ENCODE measurements around the gene DEDD. TPM values are rescaled to one million over a fixed set of nuclear protein-coding genes. Genes with fewer than 3 reads are reported as not detected.

DEDD gene
- total RNA-seq, 1 experiment from 2014 or later = 26.3 TPM

DNA sequence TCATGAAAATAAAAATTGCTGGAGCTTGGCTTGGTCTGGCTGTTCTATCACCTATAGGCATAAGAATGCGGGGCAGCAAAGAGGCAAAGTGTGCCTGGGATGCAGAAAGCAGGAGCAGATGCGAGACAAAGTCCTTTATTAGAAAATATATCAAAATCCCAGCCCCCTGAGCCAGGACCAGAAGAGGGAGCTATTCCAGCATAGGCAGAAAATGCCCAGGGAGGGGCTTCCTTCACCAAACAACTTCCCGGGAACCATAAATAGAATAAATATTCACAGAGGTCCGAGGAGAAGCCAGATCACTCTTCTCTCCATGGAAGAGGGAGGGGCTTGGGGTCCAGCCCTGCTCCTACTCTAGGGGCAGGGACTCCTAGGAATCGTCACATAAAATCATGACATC is 38.7 kb upstream of the DEDD start:
- Histone ChIP-seq H3K27me3 (replicated peaks) (no peaks in the 10 kb centered on the region), H3K36me3 (peaks cover 64% of the 10 kb centered on the region), H3K4me3 (no peak overlapping the region), H3K4me1 (replicated peaks) (0 out of 2 replicates have a peak, but pooled peaks cover 5% of the 10 kb centered on the region), H3K27ac (no peak overlapping the region), H3K9me3 (replicated peaks) (no peaks in the 10 kb centered on the region)
- DNase-seq (ENCODE audit: low read depth in 1 of 2, low spot score in 2 of 2) = no peak

DNA sequence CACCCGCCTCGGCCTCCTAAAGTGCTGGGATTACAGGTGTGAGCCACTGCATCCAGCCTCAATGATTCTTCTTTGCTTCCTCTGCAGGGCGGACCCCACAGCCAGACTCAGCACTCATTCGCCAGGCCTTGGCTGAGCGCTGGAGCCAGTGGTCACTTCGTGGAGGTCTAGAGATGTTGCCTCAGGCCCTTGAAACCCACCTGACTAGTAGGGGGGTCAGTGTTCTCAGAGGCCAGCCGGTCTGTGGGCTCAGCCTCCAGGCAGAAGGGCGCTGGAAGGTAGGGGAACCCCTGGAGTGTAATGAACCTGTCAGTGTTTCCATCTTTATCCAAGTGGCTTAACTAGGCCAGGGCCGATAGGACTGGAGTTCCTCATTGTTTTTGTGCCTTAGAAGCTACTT is 36.4 kb upstream of the DEDD start:
- H3K27me3 ChIP-seq (replicated peaks) = no peaks in the 10 kb centered on the region
- H3K4me1 ChIP-seq (replicated peaks) = peaks cover 15% of the 10 kb centered on the region
- H3K27ac ChIP-seq = no peak overlapping the region
- DNase-seq (ENCODE audit: low read depth in 1 of 2, low spot score in 2 of 2) = no peak
- peaks cover 59% of the 10 kb centered on the region for H3K36me3 ChIP-seq
- no peaks in the 10 kb centered on the region for H3K9me3 ChIP-seq (replicated peaks)
- H3K4me3 ChIP-seq = no peak overlapping the region

DNA sequence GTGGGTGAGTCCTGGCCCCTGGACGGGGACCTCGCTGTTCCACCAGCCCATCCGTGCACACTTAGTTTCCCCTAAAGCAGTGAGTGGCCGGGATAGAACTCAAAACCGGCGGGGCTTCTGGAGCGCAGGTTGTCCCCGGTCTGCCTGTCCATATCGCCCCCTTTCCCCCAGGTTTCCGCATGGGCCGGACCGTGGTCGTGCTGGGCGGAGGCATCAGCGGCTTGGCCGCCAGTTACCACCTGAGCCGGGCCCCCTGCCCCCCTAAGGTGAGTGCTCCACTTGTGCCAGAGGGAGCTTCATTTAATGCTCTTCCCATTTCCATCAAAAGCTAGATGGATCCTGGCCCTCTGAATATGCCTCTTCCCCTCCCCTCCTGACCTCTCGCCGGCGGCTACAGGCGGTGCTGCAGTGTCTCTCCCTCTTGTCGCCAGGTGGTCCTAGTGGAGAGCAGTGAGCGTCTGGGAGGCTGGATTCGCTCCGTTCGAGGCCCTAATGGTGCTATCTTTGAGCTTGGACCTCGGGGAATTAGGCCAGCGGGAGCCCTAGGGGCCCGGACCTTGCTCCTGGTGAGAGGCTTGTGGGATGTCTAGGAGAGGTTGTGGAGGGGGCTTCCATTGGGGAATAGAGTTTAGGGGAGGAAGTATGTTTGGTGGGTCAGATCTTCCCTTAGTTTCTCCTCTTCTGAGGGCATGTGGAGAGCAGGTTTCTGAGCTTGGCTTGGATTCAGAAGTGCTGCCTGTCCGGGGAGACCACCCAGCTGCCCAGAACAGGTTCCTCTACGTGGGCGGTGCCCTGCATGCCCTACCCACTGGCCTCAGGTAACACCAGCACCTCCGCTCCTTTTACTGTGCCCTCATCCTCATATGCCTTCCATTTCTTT is 34.4 kb upstream of the DEDD start:
- Histone ChIP-seq H3K4me3 (peak overlapping the region; percentile 54), H3K4me1 (replicated peaks) (peaks cover 15% of the 10 kb centered on the region), H3K9me3 (replicated peaks) (no peaks in the 10 kb centered on the region), H3K36me3 (peaks cover 52% of the 10 kb centered on the region), H3K27me3 (replicated peaks) (no peaks in the 10 kb centered on the region), H3K27ac (no peak overlapping the region)
- DNase-seq (ENCODE audit: low read depth in 1 of 2, low spot score in 2 of 2) = no peak

DNA sequence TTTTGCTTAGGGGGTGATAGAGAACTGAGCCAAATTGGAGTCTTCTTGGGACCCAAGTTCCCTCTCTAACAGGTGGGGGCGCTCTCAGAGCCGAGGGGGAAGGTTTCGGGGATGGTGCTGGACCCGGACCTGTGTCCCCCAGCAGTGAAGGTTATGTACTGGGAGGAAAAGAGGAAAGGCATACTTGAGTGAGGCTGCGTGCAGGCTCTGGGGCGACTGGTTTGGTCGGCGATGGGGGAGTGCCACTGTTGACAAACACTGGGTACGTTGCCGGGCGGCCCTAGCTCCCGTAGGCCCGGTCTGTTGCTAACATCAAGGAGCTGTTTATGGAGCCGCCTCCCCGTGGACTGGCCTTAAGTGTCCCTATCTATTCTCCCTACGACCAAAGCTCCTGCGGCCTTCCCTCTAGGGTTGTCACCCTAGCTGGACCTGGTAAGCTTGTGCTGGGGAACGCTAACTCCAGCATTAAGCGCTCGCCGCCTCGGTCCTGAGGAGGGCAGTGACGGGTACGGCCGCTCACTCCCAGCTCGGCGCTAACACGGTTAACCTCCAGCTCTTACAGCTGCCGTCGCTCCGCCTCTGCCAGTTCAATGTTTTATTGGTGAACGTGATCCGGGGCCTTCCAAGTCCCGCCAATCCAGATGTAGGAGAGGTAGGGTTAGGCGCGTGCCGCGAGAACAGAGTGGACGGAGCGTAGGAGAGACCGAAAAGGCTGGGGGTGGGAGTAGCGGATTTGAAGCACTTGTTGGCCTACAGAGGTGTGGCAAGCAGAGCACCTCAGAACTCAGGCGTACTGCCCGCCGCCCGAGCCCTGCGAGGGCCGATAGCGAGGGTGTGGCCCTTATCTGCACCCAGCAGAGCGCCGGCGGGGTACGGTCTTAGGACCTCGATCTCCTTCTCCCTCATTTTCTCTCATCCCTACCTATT is 33.5 kb upstream of the DEDD start, which contains the start of gene PPOX:
Gene PPOX, plus strand, starts transcription at position 685 of the 927 bp plus-strand sequence. CDS start 422 bp downstream, outside the sequence.
- no peaks in the 10 kb centered on the region for H3K9me3 ChIP-seq (replicated peaks)
- H3K27me3 ChIP-seq (replicated peaks) = no peaks in the 10 kb centered on the region
- peak; percentile 92 to 97 for DNase-seq (ENCODE audit: low read depth in 1 of 2, low spot score in 2 of 2)
- H3K36me3 ChIP-seq = peaks cover 46% of the 10 kb centered on the region
- H3K27ac ChIP-seq = peak within 1 kb of the TSS; percentile 80
- peaks cover 15% of the 10 kb centered on the region for H3K4me1 ChIP-seq (replicated peaks)
- peak within 1 kb of the TSS; percentile 54 for H3K4me3 ChIP-seq

DNA sequence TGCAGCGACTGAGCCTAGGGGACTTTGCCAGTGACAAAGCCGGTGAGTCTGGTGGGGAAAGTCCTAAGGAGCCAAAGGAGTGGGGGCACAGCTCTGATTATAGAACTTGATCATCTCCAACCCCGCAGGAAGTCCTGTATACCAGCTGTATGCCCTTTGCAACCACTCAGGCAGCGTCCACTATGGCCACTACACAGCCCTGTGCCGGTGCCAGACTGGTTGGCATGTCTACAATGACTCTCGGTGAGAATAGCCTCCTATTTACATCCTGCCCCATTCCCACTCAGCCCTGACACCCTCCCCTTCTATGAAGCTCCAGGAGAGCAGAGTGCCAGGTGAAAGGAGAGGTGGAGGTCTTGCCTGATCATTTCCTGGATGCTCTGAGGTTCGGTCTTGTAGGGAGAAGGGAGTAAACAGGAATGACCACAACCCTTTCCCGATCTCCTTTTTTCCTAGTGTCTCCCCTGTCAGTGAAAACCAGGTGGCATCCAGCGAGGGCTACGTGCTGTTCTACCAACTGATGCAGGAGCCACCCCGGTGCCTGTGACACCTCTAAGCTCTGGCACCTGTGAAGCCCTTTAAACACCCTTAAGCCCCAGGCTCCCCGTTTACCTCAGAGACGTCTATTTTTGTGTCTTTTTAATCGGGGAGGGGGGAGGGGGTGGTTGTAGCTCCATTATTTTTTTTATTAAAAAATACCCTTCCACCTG is 32.6 kb upstream of the DEDD start:
- H3K4me1 ChIP-seq (replicated peaks) = peaks cover 20% of the 10 kb centered on the region
- no peaks in the 10 kb centered on the region for H3K27me3 ChIP-seq (replicated peaks)
- H3K9me3 ChIP-seq (replicated peaks) = no peaks in the 10 kb centered on the region
- H3K36me3 ChIP-seq = peaks cover 48% of the 10 kb centered on the region
- DNase-seq (ENCODE audit: low read depth in 1 of 2, low spot score in 2 of 2) = no peak
- H3K4me3 ChIP-seq = peak overlapping the region; percentile 54
- peak overlapping the region; percentile 80 for H3K27ac ChIP-seq

DNA sequence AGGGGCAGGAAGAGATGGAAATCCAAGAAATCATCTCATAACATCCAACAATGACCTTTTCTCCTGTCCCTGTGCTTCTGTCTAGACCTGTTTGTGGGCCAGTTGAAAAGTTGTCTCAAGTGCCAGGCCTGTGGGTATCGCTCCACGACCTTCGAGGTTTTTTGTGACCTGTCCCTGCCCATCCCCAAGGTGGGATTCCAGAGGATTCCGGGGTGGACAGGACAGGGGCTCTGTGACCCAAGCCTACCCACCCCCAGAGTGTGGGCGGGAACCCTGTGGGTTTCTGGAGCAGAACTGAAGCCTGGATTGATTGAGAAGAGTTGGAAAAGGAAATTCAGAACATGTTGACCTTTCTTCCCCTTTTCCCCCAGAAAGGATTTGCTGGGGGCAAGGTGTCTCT is 31.3 kb upstream of the DEDD start:
- Histone ChIP-seq H3K4me3 (no peak overlapping the region), H3K9me3 (replicated peaks) (no peaks in the 10 kb centered on the region), H3K36me3 (peaks cover 44% of the 10 kb centered on the region), H3K27me3 (replicated peaks) (no peaks in the 10 kb centered on the region), H3K4me1 (replicated peaks) (peaks cover 28% of the 10 kb centered on the region), H3K27ac (no peak overlapping the region)
- DNase-seq (ENCODE audit: low read depth in 1 of 2, low spot score in 2 of 2) = no peak

DNA sequence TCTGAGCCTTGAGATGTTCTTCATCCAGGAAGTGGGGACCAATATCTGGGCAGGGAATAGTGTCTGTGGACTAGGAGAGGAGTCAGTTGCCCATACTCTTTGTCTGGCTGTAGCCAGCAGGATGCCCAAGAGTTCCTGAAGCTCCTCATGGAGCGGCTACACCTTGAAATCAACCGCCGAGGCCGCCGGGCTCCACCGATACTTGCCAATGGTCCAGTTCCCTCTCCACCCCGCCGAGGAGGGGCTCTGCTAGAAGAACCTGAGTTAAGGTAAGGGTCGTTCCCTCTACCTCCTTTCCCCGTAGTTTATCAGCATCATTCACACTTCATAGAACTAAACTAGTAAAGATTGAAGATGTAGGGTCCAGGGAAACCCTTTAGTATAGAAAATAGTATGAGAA is 30.3 kb upstream of the DEDD start:
- peaks cover 31% of the 10 kb centered on the region for H3K4me1 ChIP-seq (replicated peaks)
- DNase-seq (ENCODE audit: low read depth in 1 of 2, low spot score in 2 of 2) = no peak

DNA sequence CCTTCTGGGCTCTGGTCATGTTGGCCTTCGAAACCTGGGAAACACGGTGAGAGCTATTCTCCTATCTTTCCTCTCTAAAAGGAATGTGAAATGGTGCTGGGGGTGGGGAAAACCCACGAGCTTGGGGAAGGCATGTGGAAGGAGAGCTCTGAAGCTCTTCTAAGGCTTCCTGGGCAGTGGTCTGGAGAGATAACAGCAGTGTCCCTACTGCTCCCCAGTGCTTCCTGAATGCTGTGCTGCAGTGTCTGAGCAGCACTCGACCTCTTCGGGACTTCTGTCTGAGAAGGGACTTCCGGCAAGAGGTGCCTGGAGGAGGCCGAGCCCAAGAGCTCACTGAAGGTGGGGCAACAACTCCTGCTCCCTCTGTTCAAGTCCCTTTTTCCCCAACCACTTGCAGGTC is 29.6 kb upstream of the DEDD start:
- Histone ChIP-seq H3K4me3 (no peak overlapping the region), H3K27me3 (replicated peaks) (no peaks in the 10 kb centered on the region), H3K9me3 (replicated peaks) (no peaks in the 10 kb centered on the region), H3K27ac (no peak overlapping the region), H3K4me1 (replicated peaks) (peaks cover 29% of the 10 kb centered on the region), H3K36me3 (peaks cover 62% of the 10 kb centered on the region)
- no peak for DNase-seq (ENCODE audit: low read depth in 1 of 2, low spot score in 2 of 2)

More for the DNA sequence above, 30.3 kb upstream of the DEDD start:
- H3K36me3 ChIP-seq = peaks cover 54% of the 10 kb centered on the region
- no peak overlapping the region for H3K27ac ChIP-seq
- no peaks in the 10 kb centered on the region for H3K9me3 ChIP-seq (replicated peaks)
- H3K4me3 ChIP-seq = no peak overlapping the region
- H3K27me3 ChIP-seq (replicated peaks) = no peaks in the 10 kb centered on the region

DNA sequence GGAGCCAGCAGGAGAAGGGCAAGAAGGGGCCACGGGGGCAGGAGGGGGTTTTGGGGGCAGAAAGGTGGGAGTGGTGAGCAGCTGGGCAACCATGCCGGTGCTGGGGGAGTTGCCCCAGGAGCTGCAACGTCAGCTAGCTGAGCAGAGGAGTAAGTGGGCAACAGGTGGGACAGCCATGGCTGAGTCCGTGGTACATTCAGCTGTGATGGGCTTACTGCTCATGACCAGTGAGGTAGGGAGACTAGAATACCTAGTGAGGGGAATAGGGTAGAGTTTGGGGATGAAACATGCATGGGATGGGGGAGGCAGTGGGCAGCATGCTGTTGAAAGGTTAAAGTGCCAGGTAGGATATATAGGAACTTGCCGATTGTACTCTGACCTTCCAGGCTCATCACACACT is 29.2 kb upstream of the DEDD start:
- Histone ChIP-seq H3K27me3 (replicated peaks) (no peaks in the 10 kb centered on the region), H3K4me3 (no peak overlapping the region), H3K27ac (no peak overlapping the region), H3K36me3 (peaks cover 66% of the 10 kb centered on the region), H3K4me1 (replicated peaks) (peaks cover 26% of the 10 kb centered on the region), H3K9me3 (replicated peaks) (no peaks in the 10 kb centered on the region)
- DNase-seq (ENCODE audit: low read depth in 1 of 2, low spot score in 2 of 2) = no peak

DNA sequence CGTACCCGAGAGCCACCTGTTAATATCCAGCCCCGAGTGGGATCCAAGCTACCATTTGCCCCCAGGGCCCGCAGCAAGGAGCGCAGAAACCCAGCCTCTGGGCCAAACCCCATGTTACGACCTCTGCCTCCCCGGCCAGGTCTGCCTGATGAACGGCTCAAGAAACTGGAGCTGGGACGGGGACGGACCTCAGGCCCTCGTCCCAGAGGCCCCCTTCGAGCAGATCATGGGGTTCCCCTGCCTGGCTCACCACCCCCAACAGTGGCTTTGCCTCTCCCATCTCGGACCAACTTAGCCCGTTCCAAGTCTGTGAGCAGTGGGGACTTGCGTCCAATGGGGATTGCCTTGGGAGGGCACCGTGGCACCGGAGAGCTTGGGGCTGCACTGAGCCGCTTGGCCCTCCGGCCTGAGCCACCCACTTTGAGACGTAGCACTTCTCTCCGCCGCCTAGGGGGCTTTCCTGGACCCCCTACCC is 28.2 kb upstream of the DEDD start:
- H3K27ac ChIP-seq = no peak overlapping the region
- no peak overlapping the region for H3K4me3 ChIP-seq
- no peaks in the 10 kb centered on the region for H3K27me3 ChIP-seq (replicated peaks)
- H3K36me3 ChIP-seq = peaks cover 69% of the 10 kb centered on the region
- DNase-seq (ENCODE audit: low read depth in 1 of 2, low spot score in 2 of 2) = no peak
- no peaks in the 10 kb centered on the region for H3K9me3 ChIP-seq (replicated peaks)
- H3K4me1 ChIP-seq (replicated peaks) = peaks cover 23% of the 10 kb centered on the region

DNA sequence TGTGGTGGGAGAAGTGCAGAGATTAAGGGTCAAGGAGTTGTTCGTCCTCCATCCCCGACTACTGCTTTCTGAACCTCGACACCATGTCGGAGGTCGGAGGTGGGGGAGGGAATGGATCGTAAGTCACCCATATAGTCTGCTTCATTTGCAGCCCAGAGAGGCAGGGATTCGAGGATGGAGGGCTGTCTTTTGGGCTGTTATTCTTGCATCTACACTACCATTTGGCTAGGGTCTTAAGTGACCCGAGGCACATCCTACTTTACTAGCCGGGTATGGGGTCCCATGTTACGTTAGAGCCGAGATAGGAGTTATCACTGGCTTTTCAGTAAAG is 27.4 kb upstream of the DEDD start:
- H3K9me3 ChIP-seq (replicated peaks) = no peaks in the 10 kb centered on the region
- H3K27ac ChIP-seq = peak overlapping the region; percentile 70
- H3K4me1 ChIP-seq (replicated peaks) = peaks cover 17% of the 10 kb centered on the region
- DNase-seq (ENCODE audit: low read depth in 1 of 2, low spot score in 2 of 2) = no peak
- peaks cover 74% of the 10 kb centered on the region for H3K36me3 ChIP-seq
- peak overlapping the region; percentile 67 for H3K4me3 ChIP-seq
- H3K27me3 ChIP-seq (replicated peaks) = no peaks in the 10 kb centered on the region

DNA sequence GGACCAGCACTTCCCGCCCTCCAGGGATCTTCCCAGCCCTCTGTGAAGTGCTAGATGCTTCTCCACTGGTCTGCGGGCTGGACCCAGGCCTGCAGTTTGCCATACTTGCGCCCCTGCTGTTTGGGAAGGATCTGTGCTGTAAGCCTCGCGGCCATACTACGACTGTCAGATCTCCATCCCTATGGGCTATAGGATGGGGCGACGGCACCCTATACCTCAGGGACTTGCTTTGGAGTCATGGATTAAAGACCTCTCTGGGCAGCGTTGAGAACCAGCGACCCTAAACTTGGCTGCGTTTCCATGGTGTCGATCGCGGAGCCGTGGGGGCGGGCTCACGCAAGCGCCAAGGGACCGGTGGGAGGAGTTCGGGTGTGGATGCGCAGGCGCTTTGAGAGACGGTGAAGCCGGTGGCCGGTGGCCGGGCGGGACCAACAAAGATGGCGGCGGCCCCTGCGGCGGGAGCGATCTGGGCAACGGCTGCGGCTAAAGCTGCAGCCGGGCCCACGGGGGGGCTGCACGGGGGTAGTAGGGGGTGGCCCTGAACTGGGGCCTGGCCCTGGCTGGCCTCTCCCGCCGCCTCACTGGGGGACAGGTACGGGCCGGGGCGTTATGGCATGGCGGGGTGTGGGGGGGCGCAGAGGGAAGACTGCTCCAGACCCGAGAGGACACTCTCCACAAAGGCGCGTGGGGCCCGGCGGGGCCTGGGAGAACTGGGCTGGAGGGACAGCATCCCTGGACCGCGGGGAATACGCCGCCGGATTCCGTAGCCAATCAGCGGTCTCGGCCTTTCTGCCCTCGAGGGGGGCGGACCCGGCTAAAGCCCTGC is 26.8 kb upstream of the DEDD start, which contains the start of gene USP21:
Gene USP21, plus strand, starts transcription at position 414 of the 826 bp plus-strand sequence. CDS start 1,141 bp downstream, outside the sequence.
- Histone ChIP-seq H3K27me3 (replicated peaks) (no peaks in the 10 kb centered on the region), H3K36me3 (peaks cover 69% of the 10 kb centered on the region), H3K4me1 (replicated peaks) (peaks cover 22% of the 10 kb centered on the region), H3K9me3 (replicated peaks) (no peaks in the 10 kb centered on the region), H3K27ac (peak within 1 kb of the TSS; percentile 70), H3K4me3 (peak within 1 kb of the TSS; percentile 67)
- peak; percentile 82 to 94 for DNase-seq (ENCODE audit: low read depth in 1 of 2, low spot score in 2 of 2)
